Measurements from ENCODE around the gene TARBP1.
"Not testable (repeated sequence)": the region's sequence is repeated elsewhere in the genome, so short reads cannot be mapped to it uniquely, and the experiment has no call there.

The TARBP1 gene

DNA sequence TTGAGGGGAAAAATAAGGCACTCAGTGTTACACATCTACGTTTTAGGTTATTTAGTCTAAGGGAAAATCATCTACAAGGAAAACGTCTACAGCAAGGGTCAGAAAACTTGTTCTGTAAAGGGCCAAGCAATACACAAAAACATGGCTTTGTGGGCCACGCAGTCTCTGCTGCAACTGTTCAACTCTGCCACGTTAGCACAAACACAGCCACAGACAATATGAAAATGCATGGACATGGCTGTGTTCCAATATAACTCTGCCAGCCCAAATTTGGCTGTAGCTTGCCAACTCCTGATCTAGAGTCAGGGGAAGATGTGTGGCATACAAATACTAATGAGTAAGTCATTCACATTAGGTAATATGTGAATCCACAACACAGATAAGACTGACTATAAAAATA is 65.0 kb downstream of the TARBP1 start:
- Mint-ChIP-seq H3K27me3 (ENCODE audit: low read depth) (no peaks in the 10 kb centered on the region), H3K9me3 (no peaks in the 10 kb centered on the region), H3K27ac (no peak overlapping the region), H3K4me3 (no peak overlapping the region), H3K4me1 (ENCODE audit: low read depth) (peaks cover 8% of the 10 kb centered on the region), H3K36me3 (ENCODE audit: low read depth) (peaks cover 28% of the 10 kb centered on the region)

DNA sequence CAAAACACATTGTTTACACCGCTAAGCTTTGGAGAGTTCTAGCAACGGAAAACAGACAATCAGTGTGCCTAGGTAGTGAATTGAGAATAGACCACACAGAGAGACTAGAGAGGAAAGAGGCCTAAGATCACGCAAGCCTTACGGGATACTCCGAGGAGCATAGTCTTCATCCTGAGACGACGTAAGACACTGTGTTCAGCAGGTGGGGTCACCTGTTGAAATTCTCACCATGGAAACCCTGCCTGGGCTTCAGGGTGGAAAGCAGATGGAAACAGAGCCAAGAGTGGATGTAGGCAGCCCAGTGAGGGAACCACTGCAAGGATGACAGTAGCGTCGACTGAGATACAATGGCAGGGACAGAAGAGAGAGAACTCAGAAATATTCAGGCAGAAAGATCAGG is 65.5 kb downstream of the TARBP1 start:
- Mint-ChIP-seq H3K27ac (no peak overlapping the region), H3K9me3 (no peaks in the 10 kb centered on the region), H3K4me3 (no peak overlapping the region), H3K4me1 (ENCODE audit: low read depth) (peaks cover 12% of the 10 kb centered on the region), H3K27me3 (ENCODE audit: low read depth) (no peaks in the 10 kb centered on the region), H3K36me3 (ENCODE audit: low read depth) (peaks cover 29% of the 10 kb centered on the region)

DNA sequence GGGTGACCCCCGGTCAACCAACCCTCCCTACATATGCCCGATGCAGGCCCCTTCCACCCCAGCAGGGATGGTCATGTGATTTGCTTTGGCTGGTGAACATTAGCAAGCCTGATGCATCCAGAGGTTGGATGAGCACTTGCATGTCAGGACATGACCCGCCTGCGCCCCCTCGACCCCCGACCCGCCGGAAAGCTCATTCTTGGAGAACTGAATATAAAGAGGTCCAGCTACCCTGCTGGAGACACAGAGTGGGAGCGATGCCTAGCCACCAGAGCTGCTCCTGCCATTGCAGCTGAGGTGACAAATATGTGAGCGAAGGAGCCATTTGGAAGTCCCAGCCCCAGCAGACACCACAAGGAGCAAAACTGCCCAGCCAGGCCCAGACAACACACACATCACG is 66.1 kb downstream of the TARBP1 start:
- Mint-ChIP-seq H3K4me1 (ENCODE audit: low read depth) (peaks cover 14% of the 10 kb centered on the region), H3K27me3 (ENCODE audit: low read depth) (no peaks in the 10 kb centered on the region), H3K36me3 (ENCODE audit: low read depth) (peaks cover 30% of the 10 kb centered on the region), H3K9me3 (no peaks in the 10 kb centered on the region), H3K27ac (no peak overlapping the region), H3K4me3 (no peak overlapping the region)

DNA sequence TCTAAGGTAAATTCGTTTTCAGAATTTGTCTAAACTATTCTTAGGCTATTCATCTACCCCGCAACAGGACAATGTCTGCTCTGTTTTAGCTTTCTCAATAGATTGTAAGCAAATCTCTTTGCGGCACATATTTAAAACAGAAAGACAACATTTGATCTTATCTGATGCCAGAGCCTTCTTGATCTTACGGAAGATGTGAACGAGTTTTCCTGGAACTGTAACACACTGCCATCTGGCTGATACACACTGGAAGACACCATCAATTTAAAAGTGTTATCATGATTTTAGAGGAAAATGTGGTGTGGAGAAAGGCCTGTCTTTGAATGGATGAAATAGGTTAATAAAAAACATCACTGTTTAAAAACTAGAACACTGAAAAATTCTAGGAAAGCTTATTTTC is 69.7 kb downstream of the TARBP1 start:
- Mint-ChIP-seq H3K27me3 (ENCODE audit: low read depth) (no peaks in the 10 kb centered on the region), H3K36me3 (ENCODE audit: low read depth) (peaks cover 28% of the 10 kb centered on the region), H3K27ac (peak overlapping the region; percentile 90), H3K4me1 (ENCODE audit: low read depth) (peaks cover 27% of the 10 kb centered on the region), H3K4me3 (peak overlapping the region; percentile 74), H3K9me3 (no peaks in the 10 kb centered on the region)

- Mint-ChIP-seq H3K4me3 (peak overlapping the region; percentile 74), H3K27me3 (ENCODE audit: low read depth) (no peaks in the 10 kb centered on the region), H3K9me3 (no peaks in the 10 kb centered on the region), H3K36me3 (ENCODE audit: low read depth) (peaks cover 27% of the 10 kb centered on the region), H3K27ac (peak overlapping the region; percentile 90), H3K4me1 (ENCODE audit: low read depth) (peaks cover 27% of the 10 kb centered on the region)
Observed at GRCh38 chr1:234408757-234409156, 70.2 kb downstream of the TARBP1 start.

DNA sequence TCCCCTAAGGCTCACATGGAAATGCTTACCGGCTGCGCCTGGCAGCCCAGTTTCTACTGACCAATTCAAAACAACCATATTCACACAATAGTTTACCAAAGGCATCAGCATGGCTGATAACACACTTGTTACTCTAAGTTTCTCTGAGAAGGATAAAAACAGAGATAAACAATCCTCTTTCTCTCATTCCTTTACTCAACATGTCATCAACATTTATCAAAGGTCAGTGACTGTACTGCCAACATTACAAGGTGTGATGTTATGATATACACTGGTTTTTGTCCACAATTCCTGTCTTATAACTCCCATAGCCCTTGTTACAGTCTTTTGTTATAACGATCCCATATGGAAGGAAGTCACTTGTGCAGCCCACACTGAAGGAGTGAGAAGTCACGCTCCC is 72.1 kb downstream of the TARBP1 start:
- Mint-ChIP-seq H3K27ac (no peak overlapping the region), H3K4me1 (ENCODE audit: low read depth) (peaks cover 34% of the 10 kb centered on the region), H3K36me3 (ENCODE audit: low read depth) (peaks cover 24% of the 10 kb centered on the region), H3K9me3 (no peaks in the 10 kb centered on the region), H3K4me3 (no peak overlapping the region), H3K27me3 (ENCODE audit: low read depth) (no peaks in the 10 kb centered on the region)

DNA sequence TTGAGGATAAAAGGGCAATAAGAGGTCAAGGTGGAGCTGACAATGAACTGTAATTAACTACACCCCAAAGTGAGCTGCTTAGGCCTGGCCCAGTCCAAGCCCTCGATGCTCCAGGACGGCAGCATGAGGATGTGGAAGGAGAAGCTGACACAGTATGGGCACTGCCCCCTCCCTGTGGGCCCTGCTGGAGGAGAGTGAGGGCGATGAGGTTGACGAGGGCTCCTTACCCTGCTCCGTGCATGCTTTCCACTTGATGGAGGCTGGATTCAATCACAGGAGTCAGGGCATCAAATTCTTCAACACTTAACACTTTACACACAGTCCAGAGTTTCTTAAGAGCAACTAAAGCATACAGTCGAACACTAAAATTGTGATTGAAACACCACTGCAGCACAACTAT is 73.3 kb downstream of the TARBP1 start:
- H3K4me1 Mint-ChIP-seq (ENCODE audit: low read depth), result peaks cover 46% of the 10 kb centered on the region
- no peaks in the 10 kb centered on the region for H3K9me3 Mint-ChIP-seq
- peaks cover 26% of the 10 kb centered on the region for H3K36me3 Mint-ChIP-seq (ENCODE audit: low read depth)
- H3K4me3 Mint-ChIP-seq, result no peak overlapping the region
- H3K27ac Mint-ChIP-seq, result no peak overlapping the region
- no peaks in the 10 kb centered on the region for H3K27me3 Mint-ChIP-seq (ENCODE audit: low read depth)

DNA sequence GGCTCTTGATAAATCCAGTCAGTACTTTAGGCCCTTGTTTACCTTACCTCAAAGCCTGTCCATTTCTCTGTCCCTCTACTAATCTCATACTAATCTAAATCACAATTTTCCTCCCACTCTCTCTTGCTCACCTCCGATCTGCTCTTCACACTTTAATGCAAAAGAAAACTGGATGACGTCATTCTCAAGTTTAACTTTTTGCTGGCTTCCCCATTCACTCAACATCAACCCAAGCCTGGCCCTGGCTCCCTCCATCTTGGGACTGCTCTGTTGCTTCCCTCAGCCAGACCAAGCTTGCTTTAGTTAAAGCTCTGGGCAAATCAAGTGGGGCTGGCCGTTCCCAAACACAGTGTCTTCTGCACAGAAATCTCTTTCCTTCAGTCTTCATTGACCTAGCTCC is 76.0 kb downstream of the TARBP1 start:
- Mint-ChIP-seq H3K4me3 (no peak overlapping the region), H3K36me3 (ENCODE audit: low read depth) (peaks cover 26% of the 10 kb centered on the region), H3K9me3 (no peaks in the 10 kb centered on the region), H3K4me1 (ENCODE audit: low read depth) (peaks cover 46% of the 10 kb centered on the region), H3K27ac (peak overlapping the region; percentile 58), H3K27me3 (ENCODE audit: low read depth) (no peaks in the 10 kb centered on the region)

DNA sequence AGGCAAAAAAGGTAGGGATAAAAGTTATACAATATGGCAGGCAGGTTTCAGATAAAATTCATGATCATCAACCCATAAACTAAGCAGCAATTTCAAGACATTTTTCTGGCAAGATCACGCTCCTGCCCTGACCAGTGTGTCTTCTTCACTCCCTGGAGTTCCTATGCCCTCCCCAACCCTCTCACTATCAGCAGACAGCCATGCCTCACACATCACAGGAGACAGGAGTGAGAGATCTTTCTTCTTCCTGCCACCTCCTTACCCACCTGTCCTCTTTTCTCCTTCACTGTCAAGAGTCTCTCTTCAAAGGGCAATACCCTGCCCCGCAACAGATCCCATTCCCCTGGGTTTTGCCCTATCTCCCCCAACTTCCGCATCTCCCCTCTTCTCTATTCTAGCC is 77.3 kb downstream of the TARBP1 start:
- peak overlapping the region; percentile 58 for H3K4me3 Mint-ChIP-seq
- H3K27me3 Mint-ChIP-seq (ENCODE audit: low read depth), result no peaks in the 10 kb centered on the region
- H3K27ac Mint-ChIP-seq, result peak overlapping the region; percentile 74

GRCh38 chr1:234400773-234401172 is 78.2 kb downstream of the TARBP1 start:
- H3K36me3 Mint-ChIP-seq (ENCODE audit: low read depth), result peaks cover 28% of the 10 kb centered on the region
- peaks cover 42% of the 10 kb centered on the region for H3K4me1 Mint-ChIP-seq (ENCODE audit: low read depth)
- H3K27ac Mint-ChIP-seq, result peak overlapping the region; percentile 74
- no peaks in the 10 kb centered on the region for H3K27me3 Mint-ChIP-seq (ENCODE audit: low read depth)
- no peaks in the 10 kb centered on the region for H3K9me3 Mint-ChIP-seq
- H3K4me3 Mint-ChIP-seq, result peak overlapping the region; percentile 77

More for the DNA sequence above, 77.3 kb downstream of the TARBP1 start:
- peaks cover 26% of the 10 kb centered on the region for H3K36me3 Mint-ChIP-seq (ENCODE audit: low read depth)
- no peaks in the 10 kb centered on the region for H3K9me3 Mint-ChIP-seq
- peaks cover 47% of the 10 kb centered on the region for H3K4me1 Mint-ChIP-seq (ENCODE audit: low read depth)

GRCh38 chr1:234399515-234399914 is 79.5 kb downstream of the TARBP1 start:
- peaks cover 25% of the 10 kb centered on the region for H3K36me3 Mint-ChIP-seq (ENCODE audit: low read depth)
- not testable (repeated sequence) for H3K27me3 Mint-ChIP-seq (ENCODE audit: low read depth); H3K9me3 Mint-ChIP-seq
- peaks cover 40% of the 10 kb centered on the region for H3K4me1 Mint-ChIP-seq (ENCODE audit: low read depth)
- peak overlapping the region; percentile 75 for H3K4me3 Mint-ChIP-seq
- peak overlapping the region; percentile 85 for H3K27ac Mint-ChIP-seq

DNA sequence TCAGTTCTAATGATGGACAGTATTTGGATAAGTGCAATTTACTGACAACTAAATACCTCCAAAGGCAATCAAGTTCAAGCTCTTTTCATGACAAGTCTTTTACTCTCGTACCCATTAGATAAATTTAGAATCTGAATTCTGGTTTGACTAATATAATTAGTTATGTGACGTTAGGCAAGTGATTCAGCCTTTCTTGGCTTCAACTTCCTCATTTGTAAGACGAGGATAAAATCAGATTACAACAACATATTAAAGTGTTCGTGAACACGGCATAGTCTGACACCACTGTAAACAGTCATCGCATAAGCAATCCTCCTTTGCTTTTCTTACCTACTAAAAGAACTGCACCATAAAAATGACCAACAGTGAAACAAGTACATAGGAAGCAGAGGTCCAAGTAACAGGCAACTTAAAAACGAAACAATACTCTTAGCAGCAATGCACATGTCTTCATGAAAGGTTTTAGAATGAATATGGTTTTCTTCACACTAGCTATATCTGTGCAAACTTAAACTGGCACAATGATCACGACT is 80.1 kb downstream of the TARBP1 start:
- Mint-ChIP-seq H3K9me3 (no peaks in the 10 kb centered on the region), H3K36me3 (ENCODE audit: low read depth) (peaks cover 25% of the 10 kb centered on the region), H3K27me3 (ENCODE audit: low read depth) (no peaks in the 10 kb centered on the region), H3K27ac (peak overlapping the region; percentile 85), H3K4me1 (ENCODE audit: low read depth) (peaks cover 43% of the 10 kb centered on the region), H3K4me3 (peak overlapping the region; percentile 75)

- H3K27ac Mint-ChIP-seq, result no peak overlapping the region
- H3K36me3 Mint-ChIP-seq (ENCODE audit: low read depth), result peaks cover 23% of the 10 kb centered on the region
- no peaks in the 10 kb centered on the region for H3K9me3 Mint-ChIP-seq
- no peaks in the 10 kb centered on the region for H3K27me3 Mint-ChIP-seq (ENCODE audit: low read depth)
- peaks cover 38% of the 10 kb centered on the region for H3K4me1 Mint-ChIP-seq (ENCODE audit: low read depth)
- H3K4me3 Mint-ChIP-seq, result no peak overlapping the region
Observed at GRCh38 chr1:234397732-234398131, 81.2 kb downstream of the TARBP1 start.

DNA sequence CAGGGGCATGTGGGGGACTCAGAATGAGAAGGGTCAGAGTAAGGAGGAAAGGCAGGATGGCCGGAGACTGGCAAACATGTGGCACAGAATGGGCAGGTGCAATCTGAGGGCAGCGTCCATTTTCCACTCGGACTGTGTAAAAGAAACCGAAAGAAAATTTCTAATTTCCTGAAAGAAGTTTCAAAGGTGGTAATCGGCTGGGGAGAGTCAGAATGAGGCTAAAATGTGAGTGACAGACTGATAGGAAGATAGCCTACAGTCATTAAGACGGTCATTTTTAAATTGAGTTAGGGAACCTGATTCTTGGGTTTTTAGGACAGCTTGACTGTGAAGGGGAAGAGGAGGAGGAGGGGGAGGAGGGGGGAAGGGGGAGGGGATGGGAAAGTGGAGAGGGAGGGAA is 82.1 kb downstream of the TARBP1 start:
- H3K9me3 Mint-ChIP-seq, result no peaks in the 10 kb centered on the region
- peaks cover 24% of the 10 kb centered on the region for H3K36me3 Mint-ChIP-seq (ENCODE audit: low read depth)
- H3K4me1 Mint-ChIP-seq (ENCODE audit: low read depth), result peaks cover 35% of the 10 kb centered on the region
- H3K4me3 Mint-ChIP-seq, result peak overlapping the region; percentile 4
- peak overlapping the region; percentile 33 for H3K27ac Mint-ChIP-seq
- no peaks in the 10 kb centered on the region for H3K27me3 Mint-ChIP-seq (ENCODE audit: low read depth)

DNA sequence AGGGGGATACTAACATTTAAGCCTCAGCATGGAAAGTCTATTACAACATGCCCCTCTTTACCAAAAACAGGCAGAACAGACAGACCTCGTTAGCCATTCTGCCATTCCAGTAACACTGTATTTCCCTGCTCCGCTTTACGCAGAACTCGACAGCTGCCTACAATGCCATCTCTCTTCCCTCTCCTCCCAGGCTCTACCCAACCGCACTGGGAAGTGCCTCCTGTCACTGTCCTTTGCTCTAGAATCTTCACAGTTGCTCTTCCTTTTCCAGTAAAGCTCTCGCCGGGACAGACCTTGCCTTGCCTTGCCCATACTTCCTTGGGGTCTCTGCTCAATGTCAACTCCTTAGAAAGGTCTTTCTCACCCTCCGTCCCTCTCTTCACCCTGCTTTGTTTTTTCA is 82.9 kb downstream of the TARBP1 start:
- Mint-ChIP-seq H3K4me1 (ENCODE audit: low read depth) (peaks cover 27% of the 10 kb centered on the region), H3K27ac (no peak overlapping the region), H3K4me3 (no peak overlapping the region), H3K9me3 (no peaks in the 10 kb centered on the region), H3K36me3 (ENCODE audit: low read depth) (peaks cover 24% of the 10 kb centered on the region), H3K27me3 (ENCODE audit: low read depth) (no peaks in the 10 kb centered on the region)

DNA sequence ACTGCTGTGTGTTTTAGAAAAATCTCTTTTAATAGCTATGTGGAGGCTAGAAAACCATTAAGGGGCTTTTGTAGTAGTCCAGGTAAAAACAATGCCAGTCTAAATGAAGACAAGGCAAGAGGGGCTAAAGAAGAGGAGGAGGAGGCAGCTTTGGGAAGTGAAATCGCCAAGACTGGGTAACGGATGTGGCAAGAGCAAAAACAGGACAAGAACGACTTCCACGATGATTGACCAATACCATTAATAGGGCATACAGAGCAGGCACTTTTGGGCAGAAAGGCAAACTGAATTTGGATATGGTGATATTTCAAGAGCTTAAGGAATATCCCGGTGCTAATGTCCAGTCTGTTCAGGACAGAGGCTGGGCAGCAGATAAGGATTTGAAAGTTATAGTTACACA is 83.7 kb downstream of the TARBP1 start:
- Mint-ChIP-seq H3K36me3 (ENCODE audit: low read depth) (peaks cover 20% of the 10 kb centered on the region), H3K4me3 (no peak overlapping the region), H3K27ac (no peak overlapping the region), H3K27me3 (ENCODE audit: low read depth) (no peaks in the 10 kb centered on the region), H3K4me1 (ENCODE audit: low read depth) (peaks cover 21% of the 10 kb centered on the region), H3K9me3 (no peaks in the 10 kb centered on the region)
